WTC11 (cell line): ENCODE measurements around the gene SSRP1. TPM values are rescaled to one million over a fixed set of nuclear protein-coding genes. Genes with fewer than 3 reads are reported as not detected.

Experiments used
- ATAC-seq: fragments of 200-7000 bp; cut with Tn5 transposase; 2 replicates; pipeline ENCODE4 v1.10.0; 2021; ENCODE audit warnings: mild to moderate bottlenecking, moderate library complexity
- CTCF ChIA-PET: fragments of 300-600 bp; sonication (Branson Sonifier 250); formaldehyde crosslinking; loops from one replicate; lab custom pipeline; 2021; ENCODE audit warnings: antibody characterized with exemption; lab: Charles Lee
- POLR2A ChIA-PET: fragments of 350-600 bp; sonication (Branson Sonifier 250); formaldehyde crosslinking; loops from one replicate; lab custom pipeline; 2021; ENCODE audit warnings: antibody characterized with exemption; lab: Charles Lee
- DNase-seq: peaks from one replicate; pipeline ENCODE4 v3.0.0; 2021; ENCODE audit warnings: low spot score
- H3K27ac Mint-ChIP-seq: 2 replicates; pipeline ENCODE4 v1.8.0; 2021; ENCODE audit warnings: mixed read lengths
- H3K27me3 Mint-ChIP-seq: 2 replicates; pipeline ENCODE4 v1.8.0; 2021; ENCODE audit warnings: low read depth, mild to moderate bottlenecking, moderate library complexity, mixed read lengths
- H3K36me3 Mint-ChIP-seq: 2 replicates; pipeline ENCODE4 v1.8.0; 2021; ENCODE audit warnings: mixed read lengths
- H3K4me1 Mint-ChIP-seq: 2 replicates; pipeline ENCODE4 v1.8.0; 2022; ENCODE audit warnings: mixed read lengths
- H3K4me3 Mint-ChIP-seq: 2 replicates; pipeline ENCODE4 v1.8.0; 2021; ENCODE audit warnings: mild to moderate bottlenecking, moderate library complexity, mixed read lengths
- H3K9me3 Mint-ChIP-seq: 2 replicates; pipeline ENCODE4 v1.8.0; 2021; ENCODE audit warnings: mixed read lengths
- CREB1 ChIP-seq: sonication (generic); formaldehyde crosslinking; IDR thresholded peaks from 2 replicates; pipeline ENCODE4 v1.8.0; 2023; ENCODE audit warnings: mild to moderate bottlenecking, missing genetic modification reagents
- ERG ChIP-seq: fragments of 250-450 bp; sonication (Bioruptor Pico); IDR thresholded peaks from 2 replicates; pipeline ENCODE4 v1.8.0; 2021; ENCODE audit warnings: mild to moderate bottlenecking
- FOXK1 ChIP-seq: sonication (generic); formaldehyde crosslinking; IDR thresholded peaks from 2 replicates; pipeline ENCODE4 v1.8.0; 2022; ENCODE audit warnings: mild to moderate bottlenecking, moderate library complexity, missing genetic modification reagents
- FOXP1 ChIP-seq: sonication (generic); formaldehyde crosslinking; IDR thresholded peaks from 2 replicates; pipeline ENCODE4 v1.8.0; 2022; ENCODE audit warnings: missing genetic modification reagents, mild to moderate bottlenecking, moderate library complexity, borderline replicate concordance
- FOXP4 ChIP-seq: sonication (generic); formaldehyde crosslinking; IDR thresholded peaks from 2 replicates; pipeline ENCODE4 v1.8.0; 2022; ENCODE audit warnings: mild to moderate bottlenecking, missing genetic modification reagents
- IRF1 ChIP-seq: sonication (generic); formaldehyde crosslinking; IDR thresholded peaks from 2 replicates; pipeline ENCODE4 v1.8.0; 2023; ENCODE audit warnings: missing genetic modification reagents
- JAZF1 ChIP-seq: fragments of 250-450 bp; sonication (Bioruptor Pico); IDR thresholded peaks from 2 replicates; pipeline ENCODE4 v1.9.0; 2021; ENCODE audit warnings: moderate library complexity, mild to moderate bottlenecking, inconsistent platforms
- JUN ChIP-seq: sonication (generic); formaldehyde crosslinking; IDR thresholded peaks from 2 replicates; pipeline ENCODE4 v1.8.0; 2023; ENCODE audit warnings: mild to moderate bottlenecking, missing genetic modification reagents
- NFYB ChIP-seq: sonication (generic); formaldehyde crosslinking; conservative IDR thresholded peaks from 2 replicates; pipeline ENCODE4 v1.8.0; 2022; ENCODE audit warnings: low read depth, missing genetic modification reagents
- NR2C2 ChIP-seq: sonication (generic); formaldehyde crosslinking; IDR thresholded peaks from 2 replicates; pipeline ENCODE4 v1.8.0; 2022; ENCODE audit warnings: mild to moderate bottlenecking, missing genetic modification reagents
- PREB ChIP-seq: sonication (generic); formaldehyde crosslinking; IDR thresholded peaks from 2 replicates; pipeline ENCODE4 v1.8.1; 2022; ENCODE audit warnings: mild to moderate bottlenecking, missing genetic modification reagents, moderate library complexity, borderline replicate concordance
- SMAD3 ChIP-seq: sonication (generic); formaldehyde crosslinking; IDR thresholded peaks from 2 replicates; pipeline ENCODE4 v1.8.0; 2022; ENCODE audit warnings: missing genetic modification reagents, mild to moderate bottlenecking, borderline replicate concordance
- SMAD4 ChIP-seq: sonication (generic); formaldehyde crosslinking; IDR thresholded peaks from 2 replicates; pipeline ENCODE4 v1.8.0; 2022; ENCODE audit warnings: mild to moderate bottlenecking, missing genetic modification reagents
- TCF7 ChIP-seq: sonication (generic); formaldehyde crosslinking; IDR thresholded peaks from 2 replicates; pipeline ENCODE4 v1.8.0; 2022; ENCODE audit warnings: mild to moderate bottlenecking, low read depth, missing genetic modification reagents, moderate library complexity
- TEAD1 ChIP-seq: sonication (generic); formaldehyde crosslinking; IDR thresholded peaks from 2 replicates; pipeline ENCODE4 v1.8.0; 2022; ENCODE audit warnings: mild to moderate bottlenecking, missing genetic modification reagents
- TEAD4 ChIP-seq: sonication (generic); formaldehyde crosslinking; IDR thresholded peaks from 2 replicates; pipeline ENCODE4 v1.8.0; 2022; ENCODE audit warnings: mild to moderate bottlenecking, missing genetic modification reagents
- TP53 ChIP-seq: sonication (generic); formaldehyde crosslinking; IDR thresholded peaks from 2 replicates; pipeline ENCODE4 v1.8.1; 2023; ENCODE audit warnings: mild to moderate bottlenecking, missing genetic modification reagents
- ZMAT4 ChIP-seq: fragments of 250-450 bp; sonication (Bioruptor Pico); IDR thresholded peaks from 2 replicates; pipeline ENCODE4 v1.9.0; 2021; ENCODE audit warnings: mild to moderate bottlenecking
- ZNF219 ChIP-seq: sonication (generic); formaldehyde crosslinking; IDR thresholded peaks from 2 replicates; pipeline ENCODE4 v1.8.0; 2023; ENCODE audit warnings: missing genetic modification reagents, mild to moderate bottlenecking, borderline replicate concordance
- total RNA-seq: library from RNA; stranded (reverse); gene quantifications from 3 replicates; pipeline ENCODE4 v1.2.3, GENCODE V29; 2021
- TF ChIP-seq, protein P1 (sequence below): sonication (generic); formaldehyde crosslinking; IDR thresholded peaks from 2 replicates; pipeline ENCODE4 v1.8.0; 2022; ENCODE audit warnings: mild to moderate bottlenecking, missing genetic modification reagents
- TF ChIP-seq, protein P2 (sequence below): sonication (generic); formaldehyde crosslinking; IDR thresholded peaks from 2 replicates; pipeline ENCODE4 v1.8.0; 2023; ENCODE audit warnings: missing genetic modification reagents, mild to moderate bottlenecking, borderline replicate concordance

Gene SSRP1
- total RNA-seq, 1 experiment from 2014 or later = 228 TPM

DNA sequence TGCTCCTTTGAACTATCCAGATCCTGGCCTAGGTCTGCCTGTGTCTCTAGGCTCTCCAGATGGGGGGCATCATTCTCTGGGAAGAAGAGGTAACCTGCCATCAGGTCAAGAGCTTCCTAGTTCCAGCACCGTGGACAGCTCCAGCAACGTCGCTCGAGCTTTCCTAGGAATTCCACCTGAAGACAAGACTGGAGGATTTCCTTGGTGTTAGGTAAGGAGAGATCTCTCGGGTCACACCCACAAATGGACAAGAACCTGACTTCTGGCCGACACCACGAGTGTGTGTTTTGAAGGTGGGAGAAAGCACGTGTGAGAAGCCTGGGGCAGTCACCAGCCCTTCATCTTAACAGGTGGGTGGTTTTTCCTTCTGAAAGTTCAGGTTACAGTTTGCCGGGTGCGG, 44.0 kb upstream of the SSRP1 start:
- ATAC-seq (peak; percentile 87), DNase-seq (peak; percentile 82)
- POLR2A ChIA-PET = interaction anchor here (0.7 kb wide), 1 partner anchor 1530 kb away, joined by 3 read pairs; no protein-coding TSS in a partner anchor
- no peaks in the 10 kb centered on the region for H3K9me3 Mint-ChIP-seq
- 0 out of 2 replicates have a peak, but pooled peaks have one; percentile 38 for TF ChIP-seq TCF7
- TF ChIP-seq, protein P1, sequence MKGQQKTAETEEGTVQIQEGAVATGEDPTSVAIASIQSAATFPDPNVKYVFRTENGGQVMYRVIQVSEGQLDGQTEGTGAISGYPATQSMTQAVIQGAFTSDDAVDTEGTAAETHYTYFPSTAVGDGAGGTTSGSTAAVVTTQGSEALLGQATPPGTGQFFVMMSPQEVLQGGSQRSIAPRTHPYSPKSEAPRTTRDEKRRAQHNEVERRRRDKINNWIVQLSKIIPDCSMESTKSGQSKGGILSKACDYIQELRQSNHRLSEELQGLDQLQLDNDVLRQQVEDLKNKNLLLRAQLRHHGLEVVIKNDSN = peak; percentile 58; the same call in 1 of the 2 replicates
- TF ChIP-seq TEAD1 (CRISPR knock-in tag) = peak; percentile 84
- TF ChIP-seq NFYB (CRISPR knock-in tag) = no peak
- TF ChIP-seq JUN (CRISPR knock-in tag) = peak; percentile 70; the same call in 1 of the 2 replicates
- TF ChIP-seq, protein P2, sequence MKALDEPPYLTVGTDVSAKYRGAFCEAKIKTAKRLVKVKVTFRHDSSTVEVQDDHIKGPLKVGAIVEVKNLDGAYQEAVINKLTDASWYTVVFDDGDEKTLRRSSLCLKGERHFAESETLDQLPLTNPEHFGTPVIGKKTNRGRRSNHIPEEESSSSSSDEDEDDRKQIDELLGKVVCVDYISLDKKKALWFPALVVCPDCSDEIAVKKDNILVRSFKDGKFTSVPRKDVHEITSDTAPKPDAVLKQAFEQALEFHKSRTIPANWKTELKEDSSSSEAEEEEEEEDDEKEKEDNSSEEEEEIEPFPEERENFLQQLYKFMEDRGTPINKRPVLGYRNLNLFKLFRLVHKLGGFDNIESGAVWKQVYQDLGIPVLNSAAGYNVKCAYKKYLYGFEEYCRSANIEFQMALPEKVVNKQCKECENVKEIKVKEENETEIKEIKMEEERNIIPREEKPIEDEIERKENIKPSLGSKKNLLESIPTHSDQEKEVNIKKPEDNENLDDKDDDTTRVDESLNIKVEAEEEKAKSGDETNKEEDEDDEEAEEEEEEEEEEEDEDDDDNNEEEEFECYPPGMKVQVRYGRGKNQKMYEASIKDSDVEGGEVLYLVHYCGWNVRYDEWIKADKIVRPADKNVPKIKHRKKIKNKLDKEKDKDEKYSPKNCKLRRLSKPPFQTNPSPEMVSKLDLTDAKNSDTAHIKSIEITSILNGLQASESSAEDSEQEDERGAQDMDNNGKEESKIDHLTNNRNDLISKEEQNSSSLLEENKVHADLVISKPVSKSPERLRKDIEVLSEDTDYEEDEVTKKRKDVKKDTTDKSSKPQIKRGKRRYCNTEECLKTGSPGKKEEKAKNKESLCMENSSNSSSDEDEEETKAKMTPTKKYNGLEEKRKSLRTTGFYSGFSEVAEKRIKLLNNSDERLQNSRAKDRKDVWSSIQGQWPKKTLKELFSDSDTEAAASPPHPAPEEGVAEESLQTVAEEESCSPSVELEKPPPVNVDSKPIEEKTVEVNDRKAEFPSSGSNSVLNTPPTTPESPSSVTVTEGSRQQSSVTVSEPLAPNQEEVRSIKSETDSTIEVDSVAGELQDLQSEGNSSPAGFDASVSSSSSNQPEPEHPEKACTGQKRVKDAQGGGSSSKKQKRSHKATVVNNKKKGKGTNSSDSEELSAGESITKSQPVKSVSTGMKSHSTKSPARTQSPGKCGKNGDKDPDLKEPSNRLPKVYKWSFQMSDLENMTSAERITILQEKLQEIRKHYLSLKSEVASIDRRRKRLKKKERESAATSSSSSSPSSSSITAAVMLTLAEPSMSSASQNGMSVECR = peak; percentile 77; the same call in 1 of the 2 replicates
- TF ChIP-seq TP53 (CRISPR knock-in tag) = no peak
- TF ChIP-seq ERG (CRISPR knock-in tag) = no peak
- TF ChIP-seq FOXP4 = peak; percentile 56; the same call in 1 of the 2 replicates
- TF ChIP-seq FOXK1 = peak; percentile 64; the same call in 1 of the 2 replicates
- TF ChIP-seq CREB1 (CRISPR knock-in tag) = 0 out of 2 replicates have a peak, but pooled peaks have one; percentile 47
- TF ChIP-seq SMAD3 (CRISPR knock-in tag) = peak; percentile 32; the same call in 1 of the 2 replicates
- TF ChIP-seq SMAD4 (CRISPR knock-in tag) = peak; percentile 55; the same call in 1 of the 2 replicates
- TF ChIP-seq NR2C2 (CRISPR knock-in tag) = 0 out of 2 replicates have a peak, but pooled peaks have one; percentile 57
- TF ChIP-seq IRF1 (CRISPR knock-in tag) = peak; percentile 60; the same call in 1 of the 2 replicates
- TF ChIP-seq FOXP1 (CRISPR knock-in tag) = peak; percentile 44; the same call in 1 of the 2 replicates
- TF ChIP-seq TEAD4 = peak; percentile 86
- TF ChIP-seq ZNF219 (CRISPR knock-in tag) = 0 out of 2 replicates have a peak, but pooled peaks have one; percentile 39
- TF ChIP-seq ZMAT4 (CRISPR knock-in tag) = no peak
- TF ChIP-seq JAZF1 (CRISPR knock-in tag) = no peak
- peak; percentile 75; the same call in 1 of the 2 replicates for TF ChIP-seq PREB
- H3K4me1 Mint-ChIP-seq = peaks cover 2% of the 10 kb centered on the region; the same call in 1 of the 2 replicates
- H3K27me3 Mint-ChIP-seq = peaks cover 36% of the 10 kb centered on the region
- CTCF ChIA-PET = interaction anchor here (0.6 to 2.6 kb wide), 13 partner anchors 15 to 265 kb away, joined by 3 to 22 read pairs (median 3); partner anchors contain the start of gene RTN4RL2
- H3K27ac Mint-ChIP-seq = no peak overlapping the region
- H3K4me3 Mint-ChIP-seq = no peak overlapping the region
- H3K36me3 Mint-ChIP-seq = no peaks in the 10 kb centered on the region
